ENCODE measurements around the gene XXYLT1. TPM values are rescaled to one million over a fixed set of nuclear protein-coding genes. Genes with fewer than 3 reads are reported as not detected.
A peak's percentile ranks its signal among the peaks of the same experiment; 100 is the strongest.

The XXYLT1 gene
- total RNA-seq, 4 donors from 2014 or later, result 6.0 to 16.1 (median 9.6) TPM

GRCh38 chr3:195175476-195176337 lies 95.3 kb downstream of the XXYLT1 start:
- DNase-seq (ENCODE audit: low spot score), result no peak
- no peak for ATAC-seq (ENCODE audit: low FRiP score)
- no peak for TF ChIP-seq CTCF (IDR thresholded peaks at IDR 0.05)

DNA sequence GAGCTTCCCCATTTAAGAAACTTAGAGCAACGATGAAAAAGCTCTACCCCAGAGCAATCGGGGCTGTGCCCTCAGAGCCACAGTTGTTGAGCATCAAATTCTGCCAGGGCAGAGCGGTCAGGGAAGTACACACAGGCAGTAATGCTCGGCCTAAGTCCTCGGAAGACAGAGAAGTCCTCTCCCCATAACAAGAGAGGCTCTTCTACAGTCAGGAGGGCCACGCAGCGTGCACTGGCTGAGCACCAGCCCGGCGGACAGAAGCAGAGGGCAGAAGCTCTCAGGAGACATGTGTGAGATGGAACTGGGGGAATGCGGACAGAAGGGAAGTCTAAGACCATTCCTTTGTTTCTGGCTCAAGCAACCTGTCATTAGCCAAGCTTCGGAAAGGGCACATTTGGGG lies 95.9 kb downstream of the XXYLT1 start:
- ATAC-seq (ENCODE audit: low FRiP score) (no peak), DNase-seq (ENCODE audit: low spot score) (no peak)
- no peak for TF ChIP-seq CTCF (IDR thresholded peaks at IDR 0.05)

GRCh38 chr3:195173657-195174056 lies 97.3 kb downstream of the XXYLT1 start:
- TF ChIP-seq CTCF (IDR thresholded peaks at IDR 0.05), result no peak
- ATAC-seq (ENCODE audit: low FRiP score), result no peak
- no peak for DNase-seq (ENCODE audit: low spot score)

GRCh38 chr3:195172896-195173295 lies 98.1 kb downstream of the XXYLT1 start:
- TF ChIP-seq CTCF (IDR thresholded peaks at IDR 0.05), result no peak
- DNase-seq (ENCODE audit: low spot score) (no peak), ATAC-seq (ENCODE audit: low FRiP score) (no peak)

- DNase-seq (ENCODE audit: low spot score) (no peak), ATAC-seq (ENCODE audit: low FRiP score) (peak; percentile 50)
- TF ChIP-seq CTCF (IDR thresholded peaks at IDR 0.05), result no peak
These were observed 98.8 kb downstream of the XXYLT1 start for GRCh38 chr3:195172039-195172684.

GRCh38 chr3:195171093-195171873 lies 99.7 kb downstream of the XXYLT1 start:
- no peak for TF ChIP-seq CTCF (IDR thresholded peaks at IDR 0.05)
- ATAC-seq (ENCODE audit: low FRiP score) (no peak), DNase-seq (ENCODE audit: low spot score) (no peak)
